GM21526 (cell line): ENCODE results near the gene RSRP1.
A peak's percentile ranks its signal among the peaks of the same experiment; 100 is the strongest.
"Not testable (repeated sequence)": the region's sequence is repeated elsewhere in the genome, so short reads cannot be mapped to it uniquely, and the experiment has no call there.

Experiments used
- ATAC-seq: cut with Tn5 transposase; IDR thresholded peaks from one replicate; pipeline ENCODE4 v1.9.1; 2021; ENCODE audit warnings: moderate library complexity; ENCODE audit not compliant: unreplicated experiment, low FRiP score

The RSRP1 gene, protein sequence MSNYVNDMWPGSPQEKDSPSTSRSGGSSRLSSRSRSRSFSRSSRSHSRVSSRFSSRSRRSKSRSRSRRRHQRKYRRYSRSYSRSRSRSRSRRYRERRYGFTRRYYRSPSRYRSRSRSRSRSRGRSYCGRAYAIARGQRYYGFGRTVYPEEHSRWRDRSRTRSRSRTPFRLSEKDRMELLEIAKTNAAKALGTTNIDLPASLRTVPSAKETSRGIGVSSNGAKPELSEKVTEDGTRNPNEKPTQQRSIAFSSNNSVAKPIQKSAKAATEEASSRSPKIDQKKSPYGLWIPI

GRCh38 chr1:25247024-25247828, at the start of gene RSRP1:
Gene RSRP1, minus strand, starts transcription at chr1:25247454. Its CDS starts 491 bp downstream, at chr1:25246963.
- ATAC-seq, result peak; percentile 72

DNA sequence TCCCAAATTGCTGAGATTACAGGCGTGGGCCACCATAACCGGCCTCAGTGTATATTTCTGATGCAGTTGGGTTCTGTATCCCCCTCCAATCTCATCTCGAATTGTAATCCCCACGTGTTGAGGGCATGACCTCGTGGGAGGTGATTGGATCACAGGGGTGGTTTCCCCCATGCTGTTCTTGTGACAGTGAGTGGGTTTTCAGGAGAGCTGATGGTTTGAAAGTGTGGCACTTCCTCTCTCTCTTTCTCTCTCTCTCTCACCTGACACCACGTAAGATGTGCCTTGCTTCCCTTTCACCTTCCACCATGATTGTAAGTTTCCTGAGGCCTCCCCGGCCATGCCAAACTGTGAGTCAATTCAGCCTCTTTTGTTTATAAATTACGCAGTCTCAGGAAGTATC, 49.2 kb upstream of the RSRP1 start:
- ATAC-seq, result not testable (repeated sequence)

DNA sequence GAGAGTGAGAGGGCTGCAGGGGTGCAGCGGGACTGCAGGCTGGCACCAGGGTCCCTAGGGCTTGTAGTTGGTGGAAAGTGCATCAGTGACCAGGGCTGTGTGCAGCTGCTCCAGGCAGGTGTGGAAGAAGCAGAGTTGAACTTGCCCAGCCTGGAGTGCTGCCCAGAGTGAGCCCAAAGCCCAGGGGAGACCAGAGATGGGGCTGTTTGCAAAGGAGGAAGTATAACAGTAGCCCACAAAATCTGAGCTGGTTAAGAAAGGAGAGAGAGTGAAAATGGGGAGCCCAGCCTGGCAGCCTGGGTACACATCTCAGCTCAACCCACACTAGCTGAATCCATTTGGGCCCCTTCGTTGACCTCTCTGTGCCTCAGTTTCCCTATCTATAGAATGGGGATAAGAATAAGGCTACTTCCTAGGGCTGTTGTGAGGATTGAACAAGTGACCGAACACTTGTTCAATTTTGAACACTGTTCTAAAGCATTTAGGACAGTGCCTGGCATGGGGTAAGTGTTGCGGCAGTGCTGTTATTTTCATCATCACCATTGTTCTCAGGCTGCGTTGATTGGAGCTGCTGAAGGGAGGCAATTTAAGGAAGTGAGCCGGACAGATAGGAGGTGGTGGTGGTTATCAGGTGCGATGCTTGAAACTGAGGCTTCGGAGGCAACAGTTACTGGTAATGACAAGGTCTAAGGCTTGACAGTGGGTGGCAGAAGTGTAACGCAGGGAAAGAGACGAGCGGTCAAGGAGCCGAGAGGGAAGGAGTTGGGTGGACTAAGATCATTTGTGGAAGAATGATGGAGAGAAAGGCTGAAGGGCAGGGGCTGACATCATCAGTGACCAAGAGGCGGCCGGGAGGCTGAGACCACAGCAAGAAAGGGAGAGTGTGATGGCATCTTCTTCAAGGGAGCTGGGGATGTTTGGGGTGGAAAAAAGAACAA, 47.9 kb upstream of the RSRP1 start:
- ATAC-seq, result not testable (repeated sequence)

DNA sequence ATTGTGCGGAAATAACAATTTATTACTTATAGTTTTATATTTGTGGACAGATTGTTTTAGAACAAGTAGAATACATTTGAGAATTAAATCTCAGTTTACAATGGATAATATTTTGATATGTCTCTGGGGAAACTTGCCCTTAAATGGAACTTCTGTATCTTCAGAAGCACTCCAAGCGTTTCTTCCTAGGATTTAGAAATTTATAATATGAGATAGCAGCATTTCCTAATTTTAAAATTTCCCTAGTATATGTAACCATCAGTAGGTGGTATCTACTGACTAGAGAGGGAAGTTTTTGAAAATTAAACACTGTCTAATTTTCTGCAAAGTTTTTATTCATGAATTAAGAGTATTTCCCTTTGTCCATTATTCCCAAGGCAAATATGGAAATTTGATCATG, 46.2 kb upstream of the RSRP1 start:
- ATAC-seq, result not testable (repeated sequence)

- ATAC-seq, result not testable (repeated sequence)
These were observed 42.8 kb upstream of the RSRP1 start for GRCh38 chr1:25290043-25290442.

DNA sequence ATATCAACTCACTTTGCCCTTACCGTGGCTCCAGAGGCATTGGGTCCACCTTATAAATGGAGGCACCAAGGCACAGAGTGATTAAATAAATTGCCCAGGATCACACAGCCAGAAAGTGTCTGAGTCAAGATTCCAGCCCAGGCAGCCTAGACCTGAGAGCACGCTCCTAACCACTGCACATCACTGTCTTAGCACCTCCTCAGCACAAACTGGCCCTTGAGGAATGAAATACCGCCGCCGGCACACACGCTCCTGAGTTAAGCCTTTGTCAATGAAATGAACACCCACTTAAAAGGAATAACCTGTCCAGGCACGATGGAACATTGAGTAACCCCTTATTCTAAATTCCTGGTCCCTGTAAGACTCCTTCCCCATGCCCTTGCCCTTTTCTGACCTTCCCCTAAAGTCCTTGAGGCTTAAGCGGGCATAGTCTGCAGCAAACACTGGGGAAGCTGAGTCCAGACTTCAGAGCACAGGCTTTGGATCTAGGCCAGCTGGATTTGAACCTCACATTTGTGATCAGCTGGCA, 41.4 kb upstream of the RSRP1 start:
- not testable (repeated sequence) for ATAC-seq

- not testable (repeated sequence) for ATAC-seq
These were observed 39.9 kb upstream of the RSRP1 start for GRCh38 chr1:25287164-25287563.

- ATAC-seq, result not testable (repeated sequence)
These were observed 38.6 kb upstream of the RSRP1 start for GRCh38 chr1:25285862-25286261.

DNA sequence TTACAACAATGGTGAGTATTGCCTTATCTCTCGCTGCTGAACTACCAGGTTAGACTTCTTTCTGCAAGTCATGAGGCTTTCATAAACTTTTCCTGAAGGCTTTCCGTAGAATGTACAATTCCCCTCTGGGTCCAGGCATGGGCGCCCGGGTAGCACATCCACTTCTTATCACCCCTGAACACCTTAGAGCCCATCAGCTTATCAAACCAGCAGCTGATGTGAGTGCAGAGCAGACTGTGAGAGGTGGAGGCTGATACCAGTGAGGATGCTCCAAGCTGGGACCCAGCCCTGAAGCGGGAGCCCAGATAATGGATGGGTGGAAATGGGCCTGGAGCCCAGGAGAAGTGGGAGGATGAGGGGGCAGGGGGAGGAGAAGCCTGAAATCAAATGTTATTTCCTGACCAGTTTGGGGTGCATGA, 32.4 kb upstream of the RSRP1 start:
- ATAC-seq, result not testable (repeated sequence)

GRCh38 chr1:25278790-25279189, 31.5 kb upstream of the RSRP1 start:
- not testable (repeated sequence) for ATAC-seq

DNA sequence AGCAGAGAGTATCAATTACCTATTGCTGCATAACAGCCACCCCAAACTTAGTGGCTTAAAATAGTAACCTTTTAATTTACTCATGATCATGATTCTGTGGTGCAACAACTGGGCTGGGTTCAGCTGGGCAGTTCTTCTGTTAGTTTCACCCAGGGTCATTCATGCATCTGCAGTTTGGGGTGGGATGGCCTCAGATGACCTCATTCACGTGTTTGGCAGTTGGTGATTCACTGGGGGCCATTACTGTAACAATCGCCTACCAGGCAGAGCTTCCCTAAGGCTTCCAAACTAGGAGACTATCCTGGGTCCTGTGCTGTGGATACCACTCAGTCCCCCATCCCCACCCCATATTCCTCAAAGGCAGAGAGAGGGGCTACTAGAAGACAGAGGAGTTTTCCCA, 31.1 kb upstream of the RSRP1 start:
- ATAC-seq, result not testable (repeated sequence)

DNA sequence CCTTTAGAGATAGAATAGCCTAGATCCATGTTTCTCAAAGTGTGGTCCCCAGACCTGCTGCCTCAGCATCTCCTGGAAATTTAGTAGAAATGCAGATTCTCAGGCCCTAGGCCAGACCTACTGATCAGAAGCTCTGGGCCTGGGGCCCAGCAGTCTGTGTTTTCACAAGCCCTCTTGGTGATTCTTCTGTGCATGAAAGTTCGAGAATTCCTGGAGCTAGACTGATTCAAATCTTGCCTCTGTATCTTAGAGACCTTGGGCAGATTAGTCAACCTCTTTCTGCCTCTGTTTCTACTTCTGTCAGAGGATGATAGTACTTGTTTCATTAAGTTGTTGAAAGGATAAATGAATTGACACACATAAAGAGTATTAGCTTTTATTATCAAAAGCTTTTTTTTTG, 30.0 kb upstream of the RSRP1 start:
- ATAC-seq, result not testable (repeated sequence)

- not testable (repeated sequence) for ATAC-seq
These were observed 28.4 kb upstream of the RSRP1 start for GRCh38 chr1:25275648-25276047.

- not testable (repeated sequence) for ATAC-seq
These were observed 25.0 kb upstream of the RSRP1 start, which contains the start of gene RHD for GRCh38 chr1:25272238-25272637. Gene RHD, plus strand, starts transcription at chr1:25272509. Its CDS starts 39 bp downstream, at chr1:25272548.

DNA sequence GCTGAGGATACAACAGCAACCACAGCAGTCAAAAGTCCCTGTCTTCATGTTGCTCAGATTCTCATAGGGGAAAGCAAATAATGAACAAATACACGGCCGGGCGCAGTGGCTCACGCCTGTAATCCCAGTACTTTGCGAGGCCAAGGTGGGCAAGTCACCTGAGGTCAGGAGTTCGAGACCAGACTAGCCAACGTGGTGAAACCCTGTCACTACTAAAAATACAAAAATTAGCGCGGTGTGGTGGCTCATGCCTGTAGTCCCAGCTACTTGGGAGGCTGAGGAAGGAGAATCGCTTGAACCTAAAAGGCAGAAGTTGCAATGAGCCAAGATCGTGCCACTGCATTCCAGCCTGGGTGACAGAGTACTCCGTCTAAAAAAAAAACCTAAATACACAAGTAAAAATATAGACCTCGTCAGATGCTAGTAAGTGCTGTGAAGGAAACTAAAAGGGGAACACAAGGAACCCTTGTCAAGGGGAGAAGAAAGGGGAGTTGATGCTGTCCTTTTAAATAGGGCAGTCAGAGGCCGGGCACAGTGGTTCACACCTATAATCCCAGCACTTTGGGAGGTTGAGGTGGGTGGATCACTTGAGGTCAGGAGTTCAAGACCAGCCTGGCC, 21.0 kb upstream of the RSRP1 start:
- ATAC-seq, result not testable (repeated sequence)

DNA sequence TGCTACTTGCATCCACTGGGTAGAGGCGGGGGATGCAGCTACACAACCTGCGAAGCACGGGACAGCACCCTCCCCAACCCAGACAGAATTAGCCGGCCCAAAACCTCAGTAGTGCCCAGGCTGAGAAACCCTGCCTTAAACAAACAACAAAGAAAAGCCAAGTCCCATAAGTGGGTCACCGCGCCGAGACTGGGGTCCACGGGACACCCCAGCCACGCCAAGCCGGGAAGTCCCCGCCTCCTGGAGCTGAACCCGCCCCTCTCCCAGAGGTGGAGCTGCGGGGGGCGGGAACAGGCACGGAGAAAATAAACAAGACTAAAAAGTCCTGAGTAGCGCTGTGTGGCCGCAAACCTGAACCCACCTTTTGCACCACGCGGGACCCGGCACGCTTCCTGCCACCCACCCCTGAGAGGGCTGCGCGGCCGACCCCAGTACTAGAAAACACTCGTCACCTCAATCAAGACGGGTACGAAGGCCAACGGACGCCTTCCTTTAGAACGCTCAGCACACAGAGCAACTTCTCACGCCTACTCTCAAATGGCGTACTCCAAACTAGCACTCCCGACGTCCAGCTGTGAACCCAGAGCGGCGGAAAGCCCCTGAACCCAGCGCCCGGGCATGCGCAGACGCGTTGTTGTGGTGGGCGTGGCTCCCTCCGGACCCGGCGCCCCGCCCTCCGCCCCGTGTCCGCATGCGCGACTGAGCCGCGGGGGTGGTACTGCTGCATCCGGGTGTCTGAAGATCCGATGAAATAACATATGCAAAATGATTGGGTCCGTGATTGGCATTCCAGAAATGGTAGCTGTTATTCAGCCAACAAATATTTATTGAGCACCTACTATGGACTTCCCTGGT, 20.3 kb upstream of the RSRP1 start:
- ATAC-seq, result peak; percentile 67

DNA sequence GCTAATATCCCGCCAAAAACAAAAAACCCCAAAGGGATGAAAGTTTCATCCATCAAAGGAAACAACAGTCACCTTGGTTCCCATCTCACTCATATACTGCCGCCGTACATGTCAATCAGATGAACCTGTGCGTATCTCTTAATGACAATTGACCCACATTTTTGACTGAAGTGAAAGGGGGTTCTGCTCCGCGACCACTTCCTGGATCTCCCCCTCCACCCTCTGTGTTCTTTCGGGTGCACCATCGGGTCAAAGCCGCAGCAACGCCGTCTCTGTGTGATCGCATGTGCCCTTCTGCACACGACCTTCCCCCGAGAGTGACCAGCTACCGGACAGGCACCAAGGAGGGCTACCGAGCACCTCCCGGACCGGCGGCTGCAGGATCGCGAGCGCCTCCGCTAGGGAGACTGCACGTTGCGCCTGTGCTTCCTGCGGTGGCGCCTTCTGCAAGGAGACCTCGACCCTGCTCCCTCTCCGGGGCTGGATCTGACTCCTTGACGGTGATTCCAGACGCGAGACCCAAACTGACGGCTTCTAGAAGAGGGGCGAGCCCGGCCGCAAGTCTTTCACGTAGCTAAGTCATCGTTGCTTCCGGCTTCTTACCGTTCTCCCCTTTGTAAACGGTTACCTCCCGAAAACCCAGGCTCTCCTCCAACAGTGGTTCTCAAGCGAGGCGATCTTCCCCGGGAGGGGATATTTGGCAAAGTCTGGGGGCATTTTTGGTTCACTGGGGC, 19.5 kb upstream of the RSRP1 start:
- ATAC-seq, result peak; percentile 18

GRCh38 chr1:25260336-25260735, 13.1 kb upstream of the RSRP1 start:
- not testable (repeated sequence) for ATAC-seq
